GM06990 (cell line): ENCODE measurements around the gene BLOC1S4.

Source experiments
- DNase-seq: peaks from one replicate; pipeline ENCODE4 v3.0.0-alpha.2; 2011; ENCODE audit not compliant: insufficient read length; ENCODE audit errors: extremely low read depth
- H3K27me3 ChIP-seq: replicated peaks from 2 replicates; pipeline ENCODE4 v1.6.0; 2011; ENCODE audit warnings: low read length; ENCODE audit not compliant: control insufficient read depth, insufficient read depth
- H3K36me3 ChIP-seq: 2 replicates; pipeline ENCODE4 v1.5.1; 2011; ENCODE audit warnings: low read length; ENCODE audit not compliant: control insufficient read depth, insufficient read depth
- H3K4me3 ChIP-seq: replicated peaks from 2 replicates; pipeline ENCODE4 v1.5.1; 2011; ENCODE audit warnings: low read depth, mild to moderate bottlenecking, control low read depth, low read length
- TF ChIP-seq, protein P1 (sequence below): IDR thresholded peaks from 2 replicates; pipeline ENCODE4 v1.5.1; 2011; ENCODE audit warnings: low read length, control low read depth, mild to moderate bottlenecking, inconsistent platforms; ENCODE audit not compliant: insufficient read depth, poor library complexity, severe bottlenecking

BLOC1S4 gene

DNA sequence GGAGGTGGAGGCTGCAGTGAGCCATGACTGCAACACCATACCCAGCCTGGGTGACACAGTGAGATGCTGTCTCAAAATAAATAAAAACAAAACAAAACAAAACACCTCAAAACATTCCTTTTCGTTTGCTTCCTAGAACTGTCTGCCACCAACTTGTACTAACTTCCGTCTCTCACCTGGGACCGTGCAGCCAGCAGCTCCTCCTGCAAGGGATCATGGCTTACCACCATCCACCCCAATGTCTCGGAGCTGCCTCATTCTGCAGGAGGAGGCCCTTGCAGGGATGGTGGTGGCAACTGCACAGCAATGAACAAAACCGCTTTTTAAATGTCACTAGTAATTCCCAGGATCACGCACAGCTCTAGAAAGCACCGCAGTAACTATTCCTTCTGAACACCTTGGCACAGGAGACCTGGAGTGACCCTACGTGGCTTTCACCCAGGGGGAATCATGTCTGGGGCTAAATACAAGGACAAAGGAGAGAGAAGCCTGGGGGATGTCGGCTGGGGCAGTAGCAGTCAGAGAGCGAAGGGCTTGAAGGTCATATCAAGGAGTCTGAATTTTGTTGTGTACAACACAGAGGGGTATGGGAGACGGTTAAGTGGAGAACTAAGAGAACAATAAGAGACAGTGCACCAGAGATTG is 49.1 kb downstream of the BLOC1S4 start:
- DNase-seq: no peak
- no peak overlapping the region for H3K4me3 ChIP-seq
- TF ChIP-seq, protein P1, sequence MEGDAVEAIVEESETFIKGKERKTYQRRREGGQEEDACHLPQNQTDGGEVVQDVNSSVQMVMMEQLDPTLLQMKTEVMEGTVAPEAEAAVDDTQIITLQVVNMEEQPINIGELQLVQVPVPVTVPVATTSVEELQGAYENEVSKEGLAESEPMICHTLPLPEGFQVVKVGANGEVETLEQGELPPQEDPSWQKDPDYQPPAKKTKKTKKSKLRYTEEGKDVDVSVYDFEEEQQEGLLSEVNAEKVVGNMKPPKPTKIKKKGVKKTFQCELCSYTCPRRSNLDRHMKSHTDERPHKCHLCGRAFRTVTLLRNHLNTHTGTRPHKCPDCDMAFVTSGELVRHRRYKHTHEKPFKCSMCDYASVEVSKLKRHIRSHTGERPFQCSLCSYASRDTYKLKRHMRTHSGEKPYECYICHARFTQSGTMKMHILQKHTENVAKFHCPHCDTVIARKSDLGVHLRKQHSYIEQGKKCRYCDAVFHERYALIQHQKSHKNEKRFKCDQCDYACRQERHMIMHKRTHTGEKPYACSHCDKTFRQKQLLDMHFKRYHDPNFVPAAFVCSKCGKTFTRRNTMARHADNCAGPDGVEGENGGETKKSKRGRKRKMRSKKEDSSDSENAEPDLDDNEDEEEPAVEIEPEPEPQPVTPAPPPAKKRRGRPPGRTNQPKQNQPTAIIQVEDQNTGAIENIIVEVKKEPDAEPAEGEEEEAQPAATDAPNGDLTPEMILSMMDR: no peak
- no peaks in the 10 kb centered on the region for H3K36me3 ChIP-seq
- H3K27me3 ChIP-seq: no peaks in the 10 kb centered on the region; the same call in 1 of the 2 replicates

DNA sequence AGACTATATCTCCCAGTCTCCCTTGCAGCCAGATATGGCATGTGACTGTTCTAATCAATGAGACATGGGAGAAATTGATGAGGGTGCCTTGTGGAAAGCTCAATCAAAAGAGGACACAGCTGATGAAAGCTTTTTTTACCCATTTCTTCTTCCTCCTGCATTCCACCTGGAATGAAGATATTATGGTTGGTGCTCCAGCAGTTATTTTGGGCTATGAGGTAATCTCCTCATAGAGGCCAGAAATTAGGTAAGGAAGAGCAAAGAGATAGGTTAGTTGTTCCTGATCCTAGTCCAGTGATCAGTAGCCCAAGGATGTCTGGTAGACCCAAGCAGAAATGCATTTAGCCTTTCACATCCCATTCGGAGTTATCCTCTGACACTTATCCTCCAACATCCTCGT is 49.7 kb downstream of the BLOC1S4 start:
- TF ChIP-seq, protein P1: no peak
- no peak overlapping the region for H3K4me3 ChIP-seq
- DNase-seq: no peak
- H3K27me3 ChIP-seq: no peaks in the 10 kb centered on the region; the same call in 1 of the 2 replicates
- no peaks in the 10 kb centered on the region for H3K36me3 ChIP-seq
